ENCODE results near the gene PRR5L. TPM values are rescaled to one million over a fixed set of nuclear protein-coding genes. Genes with fewer than 3 reads are reported as not detected.

PRR5L gene
- total and polyA plus RNA-seq, 9 of the 15 experiments (the other 6 are each of a cell fraction or from before 2014, with no cell fraction given): 0.11 to 0.60 (median 0.36) TPM; not detected in 2

DNA sequence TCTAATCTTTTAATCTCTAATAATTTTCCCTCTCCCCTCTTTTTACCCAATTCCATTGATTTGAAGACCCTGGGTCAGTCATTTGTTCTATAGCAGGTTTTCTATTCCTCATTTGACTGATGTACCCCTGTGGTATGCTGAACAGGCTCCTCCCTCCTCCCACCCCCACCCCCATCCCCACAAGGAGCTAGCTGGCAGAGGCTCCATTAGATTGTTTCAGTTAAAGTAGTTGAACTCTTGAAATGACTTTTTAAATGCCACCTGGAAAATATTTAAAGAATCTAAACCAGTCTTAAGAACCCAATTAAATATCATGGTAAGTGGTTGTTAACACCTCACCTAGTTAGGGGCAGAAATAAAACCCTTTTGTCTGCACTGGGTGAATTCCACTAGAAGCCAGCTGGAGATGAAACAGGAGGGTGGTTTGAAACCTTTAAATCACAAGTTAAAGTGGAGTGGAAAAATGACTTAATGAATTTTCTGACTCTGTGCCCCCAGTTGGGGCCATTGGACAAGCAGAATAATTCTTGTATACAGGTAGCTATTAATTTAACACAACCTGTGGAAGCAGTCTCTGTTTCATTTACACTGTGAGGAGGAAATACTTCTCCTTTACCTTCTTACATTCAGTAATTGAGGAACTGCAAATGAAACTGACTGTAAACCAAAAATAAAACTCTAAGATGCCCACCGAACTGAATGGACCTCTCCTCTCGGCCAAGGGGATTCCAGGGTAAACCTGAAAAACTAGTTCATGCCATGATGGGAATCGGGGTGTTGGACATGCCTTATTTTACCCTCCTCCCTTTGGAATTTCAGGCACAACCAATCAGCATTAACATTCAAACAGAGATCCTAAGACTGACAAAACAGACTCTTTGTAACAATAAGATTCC, 30.7 kb downstream of the PRR5L start (continued):
- TF ChIP-seq, protein P1, sequence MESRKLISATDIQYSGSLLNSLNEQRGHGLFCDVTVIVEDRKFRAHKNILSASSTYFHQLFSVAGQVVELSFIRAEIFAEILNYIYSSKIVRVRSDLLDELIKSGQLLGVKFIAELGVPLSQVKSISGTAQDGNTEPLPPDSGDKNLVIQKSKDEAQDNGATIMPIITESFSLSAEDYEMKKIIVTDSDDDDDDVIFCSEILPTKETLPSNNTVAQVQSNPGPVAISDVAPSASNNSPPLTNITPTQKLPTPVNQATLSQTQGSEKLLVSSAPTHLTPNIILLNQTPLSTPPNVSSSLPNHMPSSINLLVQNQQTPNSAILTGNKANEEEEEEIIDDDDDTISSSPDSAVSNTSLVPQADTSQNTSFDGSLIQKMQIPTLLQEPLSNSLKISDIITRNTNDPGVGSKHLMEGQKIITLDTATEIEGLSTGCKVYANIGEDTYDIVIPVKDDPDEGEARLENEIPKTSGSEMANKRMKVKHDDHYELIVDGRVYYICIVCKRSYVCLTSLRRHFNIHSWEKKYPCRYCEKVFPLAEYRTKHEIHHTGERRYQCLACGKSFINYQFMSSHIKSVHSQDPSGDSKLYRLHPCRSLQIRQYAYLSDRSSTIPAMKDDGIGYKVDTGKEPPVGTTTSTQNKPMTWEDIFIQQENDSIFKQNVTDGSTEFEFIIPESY (CRISPR knock-in tag; IDR thresholded peaks at IDR 0.05): no peak
- no peak for TF ChIP-seq GTF2A2 (tag; IDR thresholded peaks at IDR 0.05)
- TF ChIP-seq NELFE (IDR thresholded peaks at IDR 0.05; ENCODE audit: insufficient read depth, insufficient read length): no peak
- TF ChIP-seq, protein P2, sequence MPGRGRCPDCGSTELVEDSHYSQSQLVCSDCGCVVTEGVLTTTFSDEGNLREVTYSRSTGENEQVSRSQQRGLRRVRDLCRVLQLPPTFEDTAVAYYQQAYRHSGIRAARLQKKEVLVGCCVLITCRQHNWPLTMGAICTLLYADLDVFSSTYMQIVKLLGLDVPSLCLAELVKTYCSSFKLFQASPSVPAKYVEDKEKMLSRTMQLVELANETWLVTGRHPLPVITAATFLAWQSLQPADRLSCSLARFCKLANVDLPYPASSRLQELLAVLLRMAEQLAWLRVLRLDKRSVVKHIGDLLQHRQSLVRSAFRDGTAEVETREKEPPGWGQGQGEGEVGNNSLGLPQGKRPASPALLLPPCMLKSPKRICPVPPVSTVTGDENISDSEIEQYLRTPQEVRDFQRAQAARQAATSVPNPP (IDR thresholded peaks at IDR 0.05; ENCODE audit: borderline replicate concordance, insufficient read depth, insufficient read length): no peak
- no peak for TF ChIP-seq NCOR1 (IDR thresholded peaks at IDR 0.05)
- TF ChIP-seq ZNF212 (CRISPR knock-in tag; IDR thresholded peaks at IDR 0.05): no peak
- no peak for TF ChIP-seq MXI1 (IDR thresholded peaks at IDR 0.05; ENCODE audit: low read depth, low read length)
- no peak for TF ChIP-seq HES1 (IDR thresholded peaks at IDR 0.05; ENCODE audit: low read depth)
- no peak for TF ChIP-seq TAF7 (tag; IDR thresholded peaks at IDR 0.05)
- TF ChIP-seq NBN (IDR thresholded peaks at IDR 0.05; ENCODE audit: low read depth): no peak
- TF ChIP-seq POLR2AphosphoS2 (IDR thresholded peaks at IDR 0.05; ENCODE audit: low read length): no peak

Measured in K562 (cell line).